NCI-H345 (cell line): ENCODE measurements around the gene CARTPT.

Source experiments
- DNase-seq: peaks from one replicate; lab custom pipeline; 2025; lab: John Stamatoyannopoulos, UW

The CARTPT gene

DNA sequence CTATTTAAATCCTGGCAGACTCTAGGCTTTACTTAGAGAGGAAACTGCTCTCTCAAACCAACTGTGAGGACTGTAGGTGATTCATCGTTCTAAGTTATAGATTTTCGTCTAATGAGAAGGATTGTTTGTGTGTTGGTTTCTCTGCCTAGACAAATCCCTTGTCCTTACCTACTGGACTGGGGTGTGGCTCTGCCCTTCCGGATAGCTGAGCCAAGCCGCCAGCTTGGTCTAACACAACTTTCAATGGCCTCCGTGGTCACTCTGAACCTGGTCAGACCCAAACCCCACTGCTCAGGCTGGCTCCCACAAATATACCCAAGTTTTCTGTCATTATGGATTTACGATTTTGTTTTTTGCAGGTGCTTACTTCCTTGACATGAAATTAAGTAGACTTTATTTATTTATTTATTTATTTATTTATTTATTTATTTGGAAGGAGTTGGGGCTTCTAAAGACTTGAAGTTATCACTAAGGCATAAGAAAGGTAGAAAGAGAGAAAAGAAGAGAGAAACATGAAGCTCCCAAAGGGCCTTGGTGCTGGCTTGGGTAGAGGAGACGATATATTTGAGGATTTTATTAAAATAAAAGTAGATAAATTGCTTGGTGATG is 19.0 kb downstream of the CARTPT start:
- no peak for DNase-seq

DNA sequence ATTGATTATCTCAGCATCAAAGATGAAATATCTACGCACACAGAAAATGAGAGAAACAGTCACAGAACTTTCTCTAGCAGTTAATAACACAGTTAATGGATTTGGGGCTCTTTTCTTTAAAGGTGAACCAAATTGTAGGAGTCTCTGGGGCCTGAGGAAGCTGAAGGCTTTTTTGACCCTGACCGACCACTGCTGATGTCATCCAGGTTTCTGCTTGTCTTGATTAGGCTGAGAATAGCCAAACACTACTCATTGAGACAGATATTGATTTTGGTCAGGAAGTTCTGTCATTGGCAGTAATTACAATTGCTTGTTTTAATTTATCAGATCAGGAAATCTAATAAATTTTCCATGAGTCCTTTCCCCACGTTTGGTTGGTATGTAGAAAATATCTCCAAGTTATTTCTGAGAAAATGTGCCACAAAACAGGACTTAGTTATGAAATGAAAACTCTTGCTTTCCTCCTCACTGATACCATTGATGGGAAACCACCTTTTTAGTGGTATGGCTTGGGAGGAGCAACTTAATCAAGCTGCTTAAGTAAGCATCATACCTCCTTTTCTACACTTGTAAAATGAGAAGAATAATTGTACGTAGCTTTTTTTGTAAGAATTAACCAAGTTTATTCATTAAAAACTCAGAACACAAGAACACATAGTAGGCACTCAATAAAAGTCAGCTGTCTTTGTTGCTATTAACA is 19.7 kb downstream of the CARTPT start:
- no peak for DNase-seq

GRCh38 chr5:71740015-71740753 is 21.1 kb downstream of the CARTPT start:
- DNase-seq: no peak

- no peak for DNase-seq
Observed at GRCh38 chr5:71743155-71743554, 24.1 kb downstream of the CARTPT start.

- no peak for DNase-seq
Observed at GRCh38 chr5:71744009-71744790, 25.1 kb downstream of the CARTPT start.

- DNase-seq: no peak
Observed at GRCh38 chr5:71747182-71747581, 28.1 kb downstream of the CARTPT start.

GRCh38 chr5:71748360-71748759 is 29.3 kb downstream of the CARTPT start:
- peak; percentile 71 for DNase-seq

GRCh38 chr5:71751422-71751821 is 32.3 kb downstream of the CARTPT start:
- no peak for DNase-seq

DNA sequence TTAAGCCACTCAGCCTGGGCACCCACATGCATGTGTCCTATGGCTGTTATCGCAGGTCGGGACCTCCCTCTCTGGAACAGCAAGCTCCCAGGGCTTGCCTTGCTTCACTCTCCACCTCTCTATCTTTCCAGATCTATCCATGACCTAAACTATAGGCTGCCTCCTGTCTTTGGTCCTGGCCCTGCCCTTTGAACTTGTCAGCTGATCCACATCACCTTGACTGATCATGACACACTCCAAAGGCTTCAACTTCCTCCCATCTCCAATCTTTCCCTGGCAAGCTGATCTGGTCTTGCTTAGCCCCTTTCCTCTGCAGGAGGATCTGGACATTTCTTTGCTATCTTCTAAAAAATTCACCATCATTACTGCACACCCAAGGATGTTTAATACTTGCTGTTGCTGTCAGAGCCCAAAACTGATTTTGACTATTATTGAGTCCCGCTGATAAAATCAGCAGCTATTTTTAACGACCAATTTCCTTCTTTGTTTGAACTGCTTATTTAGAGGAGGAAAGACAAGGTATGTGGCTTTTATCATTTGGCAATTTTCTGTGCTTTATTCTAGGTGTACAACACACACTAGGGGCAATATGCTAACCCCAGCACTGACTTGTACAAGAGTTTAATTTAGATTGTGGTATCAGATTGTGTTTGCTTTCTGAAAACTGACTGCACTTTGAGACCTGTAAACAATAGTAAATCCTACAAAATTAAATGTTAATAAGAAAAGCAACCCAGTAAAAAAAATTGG is 33.5 kb downstream of the CARTPT start:
- DNase-seq: no peak

GRCh38 chr5:71757590-71758543 is 38.8 kb downstream of the CARTPT start:
- peak; percentile 56 for DNase-seq

- no peak for DNase-seq
Observed at GRCh38 chr5:71762826-71763225, 43.8 kb downstream of the CARTPT start.

- DNase-seq: no peak
Observed at GRCh38 chr5:71767661-71768060, 48.6 kb downstream of the CARTPT start.

- no peak for DNase-seq
Observed at GRCh38 chr5:71769287-71769686, 50.2 kb downstream of the CARTPT start.

DNA sequence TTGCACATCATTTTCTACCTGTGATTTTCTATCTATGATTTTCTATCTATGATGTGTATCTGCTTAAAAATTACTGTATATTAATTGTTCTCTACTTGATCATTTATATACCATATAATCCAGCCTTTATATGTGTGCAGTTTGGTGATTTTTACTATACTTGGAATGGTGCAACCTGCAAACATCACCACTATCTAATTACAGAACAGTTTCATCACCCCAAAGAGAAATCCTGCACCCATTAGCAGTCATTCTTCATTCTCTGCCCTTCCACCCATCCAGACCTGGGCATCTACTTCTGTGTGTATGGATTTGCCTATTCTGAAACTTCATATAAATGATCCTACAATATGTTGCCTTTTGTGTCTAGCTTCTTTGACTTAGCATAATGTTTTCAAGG is 51.3 kb downstream of the CARTPT start:
- DNase-seq: no peak
